GM18511 (cell line): ENCODE measurements around the gene PSMC1.

ENCODE experiments used
- ATAC-seq: cut with Tn5 transposase; IDR thresholded peaks from one replicate; pipeline ENCODE4 v1.9.1; 2021; ENCODE audit warnings: mild to moderate bottlenecking, moderate library complexity; ENCODE audit not compliant: unreplicated experiment

PSMC1 gene

DNA sequence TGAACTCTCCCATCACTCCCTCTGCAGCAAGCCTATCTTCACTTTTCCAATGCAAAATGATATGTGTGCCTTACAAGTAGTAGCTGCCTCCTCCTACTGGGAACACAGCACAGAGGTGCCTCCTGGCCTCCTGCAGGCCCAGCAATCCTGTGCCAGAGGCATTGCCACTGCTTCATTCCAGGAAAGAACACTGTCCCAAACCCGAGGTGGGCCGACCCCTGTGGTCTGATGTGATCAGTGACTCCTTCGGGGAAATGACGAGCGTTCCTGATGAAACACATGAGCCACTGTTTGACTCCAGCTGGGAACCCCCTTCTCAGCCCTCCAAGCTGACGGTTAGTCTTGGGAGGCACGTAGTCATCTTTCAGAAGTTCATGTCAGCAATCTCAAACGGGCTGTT lies 19.5 kb downstream of the PSMC1 start:
- ATAC-seq, result no peak

- ATAC-seq, result no peak
Observed at GRCh38 chr14:90276646-90277367, 20.5 kb downstream of the PSMC1 start.

GRCh38 chr14:90277581-90278198 lies 21.3 kb downstream of the PSMC1 start:
- ATAC-seq, result no peak

GRCh38 chr14:90278199-90279175 lies 22.1 kb downstream of the PSMC1 start:
- ATAC-seq, result no peak

DNA sequence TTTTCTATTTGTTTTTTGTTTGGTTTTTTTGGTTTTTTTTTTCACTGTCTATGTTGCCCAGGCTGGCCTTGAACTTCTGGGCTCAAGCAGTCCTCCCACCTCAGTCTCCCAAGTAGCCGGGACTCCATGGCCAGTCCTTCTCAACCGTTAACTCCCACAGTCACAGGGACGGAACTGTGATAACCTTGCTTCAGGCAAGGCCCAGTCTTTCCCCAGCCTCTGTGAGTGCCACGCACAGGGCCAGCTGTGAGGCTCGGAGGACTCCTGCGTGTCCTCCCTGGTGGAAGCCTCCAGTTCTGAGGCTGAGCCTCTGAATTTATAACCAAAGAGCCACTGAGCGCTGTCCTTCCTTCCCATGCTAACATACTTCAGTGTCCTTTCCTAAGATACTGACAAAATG lies 23.7 kb downstream of the PSMC1 start:
- ATAC-seq, result no peak

GRCh38 chr14:90281261-90281660 lies 24.9 kb downstream of the PSMC1 start:
- no peak for ATAC-seq

- ATAC-seq, result no peak
Observed at GRCh38 chr14:90281756-90282155, 25.4 kb downstream of the PSMC1 start.

DNA sequence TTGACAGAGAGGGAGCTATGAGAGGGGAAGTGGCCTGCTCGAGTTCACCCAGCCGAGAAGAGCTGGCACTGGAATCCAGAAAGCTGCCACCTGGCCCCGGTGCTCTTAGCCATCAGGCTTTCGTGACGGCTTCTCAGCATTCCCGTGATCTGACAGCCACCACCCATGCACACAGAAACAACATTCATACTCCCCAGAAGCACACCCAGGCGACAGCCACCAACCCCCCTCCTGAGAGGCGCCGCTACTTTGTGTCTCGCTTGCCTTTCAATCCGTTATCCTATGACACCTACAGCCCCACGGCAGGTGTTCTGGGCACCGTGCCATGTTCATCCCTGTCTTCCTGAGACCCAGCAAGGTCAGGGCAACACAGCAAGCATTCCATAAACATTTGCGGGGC lies 31.4 kb downstream of the PSMC1 start:
- no peak for ATAC-seq

GRCh38 chr14:90288651-90289355 lies 32.5 kb downstream of the PSMC1 start:
- peak; percentile 95 for ATAC-seq

- no peak for ATAC-seq
Observed at GRCh38 chr14:90290337-90291011, 34.1 kb downstream of the PSMC1 start.

DNA sequence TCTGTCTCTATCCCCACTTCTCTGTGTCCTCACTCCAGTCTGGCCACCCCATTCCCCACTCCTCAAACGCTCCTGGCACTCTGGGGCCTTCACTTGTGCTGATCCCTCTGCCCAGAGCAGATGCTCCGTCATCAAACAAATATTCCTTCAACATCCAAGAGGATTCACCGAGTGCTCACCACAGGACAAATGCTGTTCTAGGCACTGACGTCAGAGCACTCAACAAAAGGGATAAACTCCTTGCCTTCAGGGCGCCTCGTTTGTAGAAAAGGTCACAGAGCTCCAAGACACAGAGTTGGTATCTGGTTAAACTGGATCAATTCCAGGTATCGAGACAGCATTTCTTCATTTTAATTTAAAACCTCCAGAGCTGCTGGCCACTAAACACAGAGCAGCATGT lies 35.3 kb downstream of the PSMC1 start:
- no peak for ATAC-seq

DNA sequence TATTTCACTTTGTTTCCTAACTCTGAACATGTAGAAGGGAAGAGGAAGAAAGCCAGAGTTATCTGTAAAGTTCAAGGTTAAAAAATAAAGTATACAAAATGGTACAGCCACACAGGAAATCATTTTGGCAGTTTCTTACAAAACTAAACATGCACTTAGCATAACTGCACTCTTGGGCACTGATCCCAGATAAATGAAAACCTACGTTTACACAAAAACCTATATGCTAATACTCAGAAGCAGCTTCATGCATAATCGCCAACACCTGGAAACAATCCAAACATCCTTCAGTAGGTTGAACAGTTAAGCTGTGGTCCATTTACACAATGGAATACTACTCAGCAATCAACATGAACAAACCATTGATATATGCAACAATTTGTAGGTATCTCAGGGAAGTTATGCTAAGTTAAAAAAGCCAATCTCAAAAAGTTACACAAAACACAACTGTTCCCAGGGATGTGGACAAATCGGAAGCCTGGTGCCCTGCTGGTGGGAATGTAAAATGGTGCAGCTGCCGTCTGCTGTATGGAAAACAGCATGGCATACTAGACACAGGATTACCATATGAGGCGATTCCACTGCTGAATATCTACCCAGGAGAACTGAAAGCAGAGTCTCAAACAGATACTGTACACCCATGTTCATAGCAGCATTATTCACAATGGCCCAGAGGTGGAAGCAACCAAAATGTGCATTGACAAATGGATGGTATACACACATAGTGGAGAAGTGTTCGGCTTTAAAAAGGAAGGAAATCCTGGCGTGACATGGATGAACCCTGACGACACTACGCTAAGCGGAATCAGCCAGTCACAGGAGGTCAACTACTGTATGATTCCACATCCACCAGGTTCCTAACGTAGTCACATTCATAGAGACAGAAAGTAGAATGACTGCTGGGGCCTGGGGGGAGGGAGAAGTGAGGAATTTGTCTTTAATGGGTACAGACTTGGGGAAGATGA lies 37.7 kb downstream of the PSMC1 start:
- ATAC-seq, result no peak

- ATAC-seq, result no peak
Observed at GRCh38 chr14:90294872-90295271, 38.5 kb downstream of the PSMC1 start.

DNA sequence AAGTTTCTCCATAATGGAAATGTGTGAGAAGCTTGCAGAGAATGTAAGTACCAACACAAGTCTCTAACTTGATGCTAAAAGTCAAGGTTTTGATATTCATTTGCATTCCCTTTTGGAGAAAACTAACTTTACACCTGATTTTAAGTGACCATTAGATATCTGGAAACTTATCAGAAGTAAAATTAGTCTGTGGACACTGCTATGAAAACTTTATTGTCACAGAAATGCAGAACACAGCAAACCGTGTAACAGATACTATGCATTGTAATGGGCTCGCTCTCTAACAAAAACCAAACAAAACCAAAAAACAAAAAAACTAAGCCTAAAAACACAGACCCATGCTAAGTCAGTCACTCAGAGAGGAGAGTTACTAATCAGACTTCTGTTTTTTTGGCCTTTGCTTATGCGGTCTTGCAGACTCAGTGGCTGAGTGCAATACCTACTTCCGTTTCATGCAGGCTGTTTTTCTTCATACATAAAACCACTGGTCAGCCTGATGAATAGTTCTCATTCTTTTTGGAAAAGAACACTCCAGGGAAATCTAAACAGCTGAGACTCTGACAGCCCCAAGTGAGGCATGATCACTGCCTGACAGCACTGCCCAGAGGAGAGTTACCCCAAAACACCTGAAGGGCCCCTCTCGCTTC lies 39.6 kb downstream of the PSMC1 start:
- ATAC-seq, result no peak

DNA sequence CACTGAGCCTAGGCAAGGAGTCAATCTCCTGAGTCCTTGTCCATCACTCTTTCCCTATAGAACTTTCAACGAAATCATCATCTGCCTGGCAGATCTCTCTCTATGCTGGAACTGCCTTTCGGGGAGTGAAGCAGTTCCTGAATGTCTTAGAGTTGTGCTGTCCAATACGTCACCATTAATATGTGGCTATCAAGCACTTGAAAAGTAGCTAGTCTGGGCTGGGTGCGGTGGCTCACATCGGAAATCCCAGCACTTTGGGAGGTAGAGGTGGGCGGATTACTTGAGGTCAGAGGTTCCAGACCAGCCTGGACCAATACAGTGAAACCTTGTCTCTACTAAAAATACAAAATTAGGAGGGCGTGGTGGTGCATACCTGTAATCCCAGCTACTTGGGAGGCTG lies 40.3 kb downstream of the PSMC1 start:
- no peak for ATAC-seq

DNA sequence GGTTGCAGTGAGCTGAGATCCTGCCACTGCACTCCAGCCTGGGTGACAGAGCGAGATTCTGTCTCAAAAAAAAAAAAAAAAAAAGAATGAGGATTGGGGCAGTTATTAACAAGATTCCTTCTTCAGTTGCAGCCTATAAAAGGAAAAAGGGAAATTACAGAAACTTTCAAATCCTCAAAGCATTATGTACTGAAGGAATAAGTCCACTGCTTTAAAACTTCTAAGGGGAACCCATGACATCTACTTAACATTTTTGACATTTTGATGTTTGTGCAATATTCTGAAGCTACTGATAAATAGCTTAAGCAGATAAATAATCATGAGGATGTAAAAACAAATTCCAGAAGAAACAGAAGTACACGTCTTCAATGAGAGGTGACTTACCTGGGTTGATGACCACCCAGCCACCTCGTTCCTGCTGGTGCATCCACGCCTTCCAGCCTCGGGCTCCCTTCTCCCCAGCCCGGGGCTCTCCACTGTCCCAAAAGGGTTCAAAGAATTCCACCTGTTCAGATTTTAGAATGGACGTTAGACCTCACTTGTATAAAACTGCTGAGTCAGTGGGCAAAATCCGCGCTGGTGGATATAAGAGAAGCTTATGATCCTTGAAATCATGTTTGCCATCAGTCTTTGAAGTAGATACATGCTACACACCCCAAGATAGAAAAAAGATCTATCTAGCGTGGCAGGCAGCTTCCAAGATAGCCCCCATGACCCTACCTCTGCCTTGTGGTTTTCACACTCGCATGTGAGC lies 41.7 kb downstream of the PSMC1 start:
- no peak for ATAC-seq

DNA sequence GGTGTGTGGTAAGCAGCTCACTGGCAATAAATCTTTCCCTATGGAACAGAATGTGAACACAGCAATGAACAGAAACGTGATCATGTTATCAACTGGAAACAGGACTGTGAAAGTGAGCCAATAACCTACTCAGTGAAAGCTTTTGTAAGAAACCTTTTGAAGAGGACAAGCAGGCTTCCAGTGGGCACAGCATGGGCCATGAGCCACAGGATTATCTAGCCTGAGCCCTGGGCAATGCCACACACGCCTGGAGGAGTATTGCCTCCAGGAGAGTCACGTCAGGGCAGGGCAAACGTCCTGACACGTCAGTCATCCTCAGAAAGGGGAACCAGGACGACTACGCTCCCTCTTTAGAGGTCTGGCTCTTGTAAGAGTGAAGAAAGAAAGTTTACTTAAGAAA lies 43.1 kb downstream of the PSMC1 start:
- no peak for ATAC-seq

DNA sequence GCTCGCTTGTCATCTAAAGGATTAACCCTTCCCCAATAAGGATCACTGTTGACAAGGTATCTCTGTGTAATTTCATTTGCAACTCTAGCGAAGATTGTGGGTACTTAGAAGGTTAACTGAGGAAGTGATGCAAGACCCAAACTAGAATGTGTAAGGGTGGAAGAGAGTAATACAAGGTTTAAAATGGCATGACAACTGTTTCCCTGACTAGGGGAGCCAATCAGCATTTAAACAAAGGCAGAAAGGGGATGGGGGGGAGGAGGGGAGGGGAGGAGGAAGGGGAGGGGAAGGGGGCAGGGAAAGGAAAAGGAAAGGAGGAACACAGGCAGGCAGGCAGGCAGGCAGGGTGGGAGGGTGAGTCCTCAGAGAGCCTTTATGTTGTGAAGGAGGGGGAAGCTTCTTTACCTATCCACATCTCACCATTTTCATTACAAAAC lies 44.3 kb downstream of the PSMC1 start:
- ATAC-seq, result no peak
